HUES6 (cell line): Measurements from ENCODE around the gene TNPO1.
"Not testable (repeated sequence)": the region's sequence is repeated elsewhere in the genome, so short reads cannot be mapped to it uniquely, and the experiment has no call there.

Source experiments
- H3K27ac ChIP-seq: 2 replicates; pipeline ENCODE4 v1.7.0; 2013; ENCODE audit warnings: low read depth, mild to moderate bottlenecking, low read length, inconsistent platforms
- H3K27me3 ChIP-seq: 2 replicates; pipeline ENCODE4 v1.6.1; 2013; ENCODE audit warnings: low read length; ENCODE audit not compliant: control insufficient read depth, insufficient read depth
- H3K36me3 ChIP-seq: 2 replicates; pipeline ENCODE4 v1.6.1; 2013; ENCODE audit warnings: low read length; ENCODE audit not compliant: control insufficient read depth, insufficient read depth
- H3K4me1 ChIP-seq: 2 replicates; pipeline ENCODE4 v1.6.1; 2013; ENCODE audit warnings: low read length; ENCODE audit not compliant: control insufficient read depth, insufficient read depth
- H3K4me3 ChIP-seq: 2 replicates; pipeline ENCODE4 v1.5.1; 2013; ENCODE audit warnings: low read depth, low read length
- H3K9ac ChIP-seq: one replicate; pipeline ENCODE4 v1.6.1; 2013; ENCODE audit warnings: mild to moderate bottlenecking, low read length
- H3K9me3 ChIP-seq: 2 replicates; pipeline ENCODE4 v1.6.1; 2013; ENCODE audit warnings: low read depth, low read length; ENCODE audit not compliant: control insufficient read depth, insufficient read depth

The TNPO1 gene

DNA sequence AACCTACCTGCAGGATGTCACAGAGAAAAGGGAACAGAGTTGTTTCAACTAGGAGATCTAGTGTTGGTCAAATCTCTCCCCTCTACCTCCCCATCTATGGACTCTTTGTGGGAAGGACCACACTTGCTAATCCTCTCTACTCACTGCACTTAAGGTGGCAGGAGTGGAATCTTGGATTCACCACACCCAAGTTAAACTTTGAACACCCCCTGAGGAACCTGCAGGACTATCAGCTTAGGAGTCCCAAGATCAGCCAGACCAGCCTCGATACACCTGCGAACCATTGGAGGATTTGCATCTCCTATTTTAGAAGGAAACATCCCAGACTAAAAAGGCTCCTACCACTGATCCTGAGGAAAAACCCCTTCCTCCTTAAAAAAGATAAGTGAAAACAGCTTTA, 116.2 kb downstream of the TNPO1 start:
- H3K9ac ChIP-seq, H3K27me3 ChIP-seq, H3K36me3 ChIP-seq, H3K4me3 ChIP-seq, H3K4me1 ChIP-seq, H3K27ac ChIP-seq: not testable (repeated sequence)
- peaks cover 19% of the 10 kb centered on the region; the same call in 1 of the 2 replicates for H3K9me3 ChIP-seq

DNA sequence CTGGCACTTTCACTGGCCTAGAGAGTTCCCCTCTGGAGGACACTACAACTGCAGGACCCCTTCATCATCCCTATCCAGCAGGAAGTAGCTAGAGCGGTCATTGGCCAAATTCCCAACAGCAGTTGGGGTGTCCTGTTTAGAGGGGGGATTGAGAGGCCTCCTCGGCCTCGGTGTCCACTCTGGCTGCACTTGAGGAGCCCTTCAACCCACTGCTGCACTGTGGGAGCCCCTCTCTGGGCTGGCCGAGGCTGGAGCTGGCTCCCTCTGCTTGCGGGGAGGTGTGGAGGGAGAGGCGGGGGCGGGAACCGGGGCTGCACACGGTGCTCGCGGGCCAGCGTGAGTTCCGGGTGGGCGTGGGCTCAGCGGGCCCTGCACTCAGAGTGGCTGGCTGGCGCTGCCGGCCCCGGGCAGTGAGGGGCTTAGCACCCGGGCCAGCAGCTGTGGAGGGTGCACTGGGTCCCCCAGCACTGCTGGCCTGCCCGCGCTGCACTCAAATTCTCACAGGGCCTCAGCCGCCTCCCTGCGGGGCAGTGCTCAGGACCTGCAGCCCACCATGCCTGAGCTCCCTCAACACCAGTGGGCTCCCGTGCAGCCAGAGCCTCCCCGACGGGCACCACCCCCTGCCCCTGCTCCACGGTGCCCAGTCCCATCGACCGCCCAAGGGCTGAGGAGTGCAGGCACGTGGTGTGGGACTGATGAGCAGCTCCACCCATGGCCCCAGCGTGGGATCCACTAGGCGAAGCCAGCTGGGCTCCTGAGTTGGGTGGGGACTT, 118.7 kb downstream of the TNPO1 start:
- H3K9ac ChIP-seq, H3K4me1 ChIP-seq, H3K27ac ChIP-seq, H3K4me3 ChIP-seq, H3K27me3 ChIP-seq, H3K36me3 ChIP-seq: not testable (repeated sequence)
- H3K9me3 ChIP-seq = peaks cover 19% of the 10 kb centered on the region; the same call in 1 of the 2 replicates

DNA sequence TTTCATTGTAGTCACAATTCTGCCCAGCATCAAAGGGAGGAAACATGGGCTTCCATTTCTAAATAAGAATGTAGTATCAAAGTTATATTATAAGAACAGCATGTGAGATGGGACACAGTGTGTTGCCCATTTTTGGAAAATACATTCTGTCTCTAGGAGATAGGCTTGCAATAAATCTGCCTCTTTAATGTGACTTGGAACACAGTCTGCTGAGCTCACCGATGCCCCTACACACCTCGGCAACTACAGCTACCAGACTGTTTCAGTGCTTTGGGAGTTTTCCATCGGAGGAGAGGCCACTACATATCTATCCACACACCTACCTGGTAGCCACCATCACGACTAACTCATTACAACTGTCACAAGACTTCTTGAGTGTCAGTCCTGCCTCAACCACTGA, 120.4 kb downstream of the TNPO1 start:
- Histone ChIP-seq H3K9me3 (peaks cover 19% of the 10 kb centered on the region; the same call in 1 of the 2 replicates), H3K9ac (no peak overlapping the region), H3K4me1 (no peaks in the 10 kb centered on the region), H3K27me3 (no peaks in the 10 kb centered on the region), H3K27ac (no peak overlapping the region), H3K4me3 (no peak overlapping the region), H3K36me3 (no peaks in the 10 kb centered on the region)

DNA sequence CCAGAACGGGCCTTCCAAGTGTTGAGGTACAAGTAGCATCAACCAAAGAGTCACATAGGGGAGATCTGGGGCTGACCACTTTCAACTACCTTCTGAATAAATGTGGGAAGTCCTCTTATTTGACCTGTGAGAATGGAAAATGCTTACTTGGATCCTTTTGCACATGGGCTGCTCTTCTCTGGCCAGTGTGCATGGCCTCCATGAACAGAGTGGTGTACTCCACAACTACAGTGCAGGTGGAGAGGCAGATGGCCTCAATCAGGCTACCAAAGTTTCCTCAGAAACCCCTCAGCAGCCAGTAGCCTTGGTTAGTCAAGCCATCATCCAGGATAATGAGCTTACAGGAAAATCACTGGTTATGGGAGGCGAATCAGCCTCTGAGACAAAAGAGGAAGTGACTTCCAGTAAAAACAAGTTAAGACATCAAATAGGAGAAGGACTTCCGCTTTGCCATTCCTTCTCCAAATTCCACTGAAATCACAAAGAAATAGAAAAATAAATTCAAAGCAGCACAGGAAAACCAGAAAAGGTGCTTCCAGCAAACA, 121.1 kb downstream of the TNPO1 start:
- no peak overlapping the region for H3K4me3 ChIP-seq
- H3K9me3 ChIP-seq = peaks cover 19% of the 10 kb centered on the region; the same call in 1 of the 2 replicates
- H3K27me3 ChIP-seq = no peaks in the 10 kb centered on the region
- H3K36me3 ChIP-seq = no peaks in the 10 kb centered on the region
- H3K9ac ChIP-seq = no peak overlapping the region
- H3K4me1 ChIP-seq = no peaks in the 10 kb centered on the region
- H3K27ac ChIP-seq = no peak overlapping the region

DNA sequence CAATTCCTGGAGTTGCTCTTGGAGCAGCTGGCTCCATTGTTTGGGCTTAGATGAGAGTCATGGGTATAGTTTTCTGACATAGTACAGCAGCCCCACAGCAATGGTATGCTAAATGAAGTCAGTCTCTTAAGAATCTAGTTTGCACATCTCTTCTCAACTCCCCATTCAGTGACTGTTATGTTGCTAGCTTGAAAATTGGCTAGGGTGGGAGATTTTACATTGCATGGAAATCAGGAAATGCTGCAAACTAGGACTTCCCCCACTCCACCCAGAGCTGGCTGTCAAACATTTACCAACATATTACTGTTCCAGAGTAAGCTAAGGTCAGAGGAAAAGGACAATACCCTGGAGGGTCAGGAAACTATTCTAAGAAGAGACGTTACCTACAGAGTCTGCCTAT, 121.7 kb downstream of the TNPO1 start:
- H3K27me3 ChIP-seq = no peaks in the 10 kb centered on the region
- H3K4me1 ChIP-seq = no peaks in the 10 kb centered on the region
- H3K9me3 ChIP-seq = peaks cover 19% of the 10 kb centered on the region; the same call in 1 of the 2 replicates
- no peak overlapping the region for H3K9ac ChIP-seq
- no peaks in the 10 kb centered on the region for H3K36me3 ChIP-seq
- no peak overlapping the region for H3K4me3 ChIP-seq
- no peak overlapping the region for H3K27ac ChIP-seq

DNA sequence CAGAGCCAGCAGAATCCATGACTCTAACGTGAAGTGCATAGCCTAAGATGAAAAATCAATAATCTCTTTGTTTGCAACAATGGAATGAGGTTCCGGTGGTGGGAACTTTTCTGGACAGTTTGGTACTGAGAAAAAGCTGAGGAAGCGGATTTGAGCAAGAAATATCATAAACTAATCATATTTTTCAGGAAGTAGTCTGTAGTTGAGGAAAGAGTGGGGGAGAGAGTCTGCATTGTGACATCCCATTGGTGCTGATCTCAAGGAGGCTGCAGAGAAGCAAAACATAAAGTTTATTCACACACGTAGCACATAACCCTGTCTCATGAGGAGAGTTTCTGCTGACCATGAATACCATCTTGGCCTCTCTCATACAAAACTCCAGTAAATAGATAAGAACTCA, 123.6 kb downstream of the TNPO1 start:
- H3K36me3 ChIP-seq = no peaks in the 10 kb centered on the region
- peaks cover 8% of the 10 kb centered on the region; the same call in 1 of the 2 replicates for H3K9me3 ChIP-seq
- H3K4me3 ChIP-seq = no peak overlapping the region
- H3K27ac ChIP-seq = no peak overlapping the region
- H3K4me1 ChIP-seq = no peaks in the 10 kb centered on the region
- no peak overlapping the region for H3K9ac ChIP-seq
- H3K27me3 ChIP-seq = no peaks in the 10 kb centered on the region

DNA sequence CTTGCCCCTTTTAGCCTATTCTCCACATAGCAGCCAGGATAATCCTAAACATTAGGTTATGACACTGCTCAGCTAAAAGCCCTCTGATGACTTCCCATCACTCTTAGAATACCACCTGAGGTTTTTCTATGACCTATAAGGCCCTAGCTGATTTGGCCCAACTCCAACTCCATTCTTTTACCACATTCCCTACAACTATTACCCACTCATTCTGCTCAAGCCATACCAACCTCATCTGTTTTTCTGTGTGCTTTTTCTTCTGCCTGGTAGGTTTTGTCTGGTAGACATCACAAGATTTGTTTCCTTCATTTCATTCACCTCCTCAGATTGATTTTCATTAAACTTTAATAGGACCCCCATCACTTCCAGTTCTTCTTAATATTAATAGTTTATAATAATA, 126.8 kb downstream of the TNPO1 start:
- Histone ChIP-seq H3K9me3 (no peaks in the 10 kb centered on the region), H3K27me3 (no peaks in the 10 kb centered on the region), H3K4me3 (no peak overlapping the region), H3K36me3 (no peaks in the 10 kb centered on the region), H3K27ac (no peak overlapping the region), H3K4me1 (no peaks in the 10 kb centered on the region), H3K9ac (no peak overlapping the region)

DNA sequence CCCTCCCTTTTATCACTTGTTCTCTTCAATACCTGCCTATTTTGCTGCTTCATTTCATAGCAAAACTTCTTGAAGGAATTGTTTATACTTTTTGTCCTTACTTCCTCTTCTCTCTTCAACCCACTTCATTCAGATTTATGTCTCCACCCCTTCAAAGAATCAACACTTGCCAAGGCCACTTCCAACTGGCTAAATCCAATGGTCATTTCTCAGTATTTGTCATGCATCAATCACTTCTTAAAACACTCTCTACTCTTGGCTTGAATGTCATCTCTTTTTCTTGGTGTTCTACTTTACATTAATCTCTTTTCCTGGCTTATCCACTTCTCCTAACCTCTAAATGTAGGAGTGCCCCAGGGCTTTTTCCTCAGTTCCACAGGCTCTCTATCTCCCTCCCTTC, 131.0 kb downstream of the TNPO1 start:
- no peak overlapping the region for H3K4me3 ChIP-seq
- H3K4me1 ChIP-seq = no peaks in the 10 kb centered on the region
- H3K9me3 ChIP-seq = no peaks in the 10 kb centered on the region
- no peak overlapping the region for H3K27ac ChIP-seq
- H3K9ac ChIP-seq = no peak overlapping the region
- H3K36me3 ChIP-seq = no peaks in the 10 kb centered on the region
- H3K27me3 ChIP-seq = no peaks in the 10 kb centered on the region

DNA sequence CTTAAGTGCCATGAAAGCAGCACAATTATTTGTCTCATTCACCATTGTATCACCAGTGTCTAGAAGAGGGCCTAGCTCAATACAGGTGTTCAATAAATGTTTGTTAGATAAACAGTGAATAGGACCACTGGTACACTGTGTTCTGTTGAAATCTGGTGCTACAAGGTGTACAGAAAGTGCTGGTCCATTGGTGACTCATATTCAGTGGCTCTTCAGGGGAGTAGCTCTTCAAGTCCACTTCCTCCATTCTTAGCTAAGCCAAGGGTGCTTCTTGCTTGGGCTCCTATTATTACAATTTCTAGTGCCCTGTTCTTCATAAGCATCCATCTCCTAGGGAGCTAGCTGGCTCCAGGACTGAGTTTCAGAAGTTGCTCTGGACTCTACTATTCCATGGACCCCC, 133.0 kb downstream of the TNPO1 start:
- Histone ChIP-seq H3K9me3 (no peaks in the 10 kb centered on the region), H3K27me3 (no peaks in the 10 kb centered on the region), H3K4me3 (no peak overlapping the region), H3K9ac (no peak overlapping the region), H3K27ac (no peak overlapping the region), H3K4me1 (peaks cover 8% of the 10 kb centered on the region), H3K36me3 (no peaks in the 10 kb centered on the region)

DNA sequence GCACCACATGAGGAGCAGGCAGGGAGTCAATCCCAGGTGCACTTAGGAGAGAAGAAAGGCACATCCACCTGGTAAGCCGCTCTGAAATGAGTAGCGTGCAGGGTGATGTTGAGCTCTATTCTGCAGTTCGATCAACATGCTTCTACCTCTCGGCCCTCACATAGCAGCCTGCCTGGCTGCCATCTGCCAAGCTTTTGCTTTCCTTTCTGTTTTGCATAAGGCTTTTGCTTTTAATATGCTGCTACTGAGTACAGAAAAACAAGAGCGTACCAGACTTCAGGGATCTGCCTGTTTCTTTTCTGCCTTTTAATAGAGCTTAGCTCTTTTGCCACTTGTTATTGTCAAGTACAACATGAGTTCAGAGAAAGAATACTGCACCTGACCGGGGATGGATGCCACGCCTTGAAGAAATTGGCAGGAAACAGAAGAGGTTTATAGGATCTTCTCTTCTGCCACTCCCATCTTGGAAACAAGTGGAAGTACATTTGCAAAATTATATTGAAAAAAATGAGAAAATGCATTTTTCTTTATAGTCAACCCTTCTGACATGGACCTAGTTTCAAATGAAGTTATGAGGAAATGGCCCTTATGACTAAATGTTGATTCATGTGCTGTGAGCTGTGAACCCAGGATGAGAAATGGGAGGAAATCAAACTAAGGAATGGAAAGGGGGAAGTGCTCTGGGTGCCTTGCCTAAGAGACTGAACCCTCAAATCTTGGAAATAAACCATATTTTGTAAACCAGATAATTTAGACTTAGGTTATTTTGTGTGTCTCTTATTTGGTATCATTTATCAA, 135.4 kb downstream of the TNPO1 start:
- Histone ChIP-seq H3K27ac (no peak overlapping the region), H3K36me3 (no peaks in the 10 kb centered on the region), H3K9ac (no peak overlapping the region), H3K9me3 (no peaks in the 10 kb centered on the region), H3K4me1 (peaks cover 15% of the 10 kb centered on the region), H3K4me3 (no peak overlapping the region), H3K27me3 (no peaks in the 10 kb centered on the region)

DNA sequence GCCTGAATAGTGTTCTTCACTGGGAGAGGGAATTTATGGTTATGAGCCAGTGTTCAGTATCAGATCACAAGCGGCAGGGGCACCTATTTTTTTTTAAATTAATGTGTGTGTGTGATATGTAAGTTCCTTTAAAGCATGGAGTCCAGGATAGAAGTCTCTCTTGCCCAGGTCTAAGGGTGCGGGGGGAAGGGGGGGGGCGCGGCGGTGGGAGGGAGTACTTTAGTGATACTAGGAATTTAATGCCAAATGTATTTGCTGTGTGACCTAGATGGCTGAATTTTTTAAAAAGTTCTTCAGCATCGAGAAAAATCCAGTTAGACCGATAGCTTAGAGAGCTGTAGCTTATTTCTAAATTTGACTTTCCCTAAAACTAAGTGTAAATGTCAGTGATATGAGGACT, 137.9 kb downstream of the TNPO1 start:
- H3K4me3 ChIP-seq = peak overlapping the region; percentile 92; the same call in 1 of the 2 replicates

More for the DNA sequence above, 137.9 kb downstream of the TNPO1 start:
- Histone ChIP-seq H3K9me3 (no peaks in the 10 kb centered on the region), H3K27ac (no peak overlapping the region), H3K9ac (no peak overlapping the region), H3K4me1 (peaks cover 15% of the 10 kb centered on the region), H3K27me3 (no peaks in the 10 kb centered on the region), H3K36me3 (no peaks in the 10 kb centered on the region)
